HG03342 (cell line): Measurements from ENCODE around the gene PKP4.

Experiments used
- ATAC-seq: cut with Tn5 transposase; IDR thresholded peaks from one replicate; pipeline ENCODE4 v1.9.1; 2021; ENCODE audit warnings: mild to moderate bottlenecking, moderate library complexity; ENCODE audit not compliant: unreplicated experiment

The PKP4 gene

GRCh38 chr2:158495175-158495574 is 38.4 kb downstream of the PKP4 start:
- ATAC-seq = no peak

GRCh38 chr2:158496986-158497385 is 40.2 kb downstream of the PKP4 start:
- no peak for ATAC-seq

GRCh38 chr2:158497486-158497885 is 40.7 kb downstream of the PKP4 start:
- no peak for ATAC-seq

GRCh38 chr2:158498043-158498748 is 41.4 kb downstream of the PKP4 start:
- no peak for ATAC-seq

GRCh38 chr2:158498749-158499136 is 42.0 kb downstream of the PKP4 start:
- ATAC-seq = no peak

- no peak for ATAC-seq
Observed at GRCh38 chr2:158499383-158499782, 42.6 kb downstream of the PKP4 start.

- no peak for ATAC-seq
Observed at GRCh38 chr2:158500333-158500732, 43.6 kb downstream of the PKP4 start.

GRCh38 chr2:158501301-158501700 is 44.5 kb downstream of the PKP4 start:
- no peak for ATAC-seq

GRCh38 chr2:158502974-158503373 is 46.2 kb downstream of the PKP4 start:
- ATAC-seq = no peak

- ATAC-seq = no peak
Observed at GRCh38 chr2:158504088-158504487, 47.3 kb downstream of the PKP4 start.

- no peak for ATAC-seq
Observed at GRCh38 chr2:158505448-158505934, 48.7 kb downstream of the PKP4 start.

GRCh38 chr2:158507141-158507540 is 50.4 kb downstream of the PKP4 start:
- ATAC-seq = no peak

- no peak for ATAC-seq
Observed at GRCh38 chr2:158507679-158508078, 50.9 kb downstream of the PKP4 start.

- no peak for ATAC-seq
Observed at GRCh38 chr2:158509928-158510797, 53.4 kb downstream of the PKP4 start.

- no peak for ATAC-seq
Observed at GRCh38 chr2:158510887-158511286, 54.1 kb downstream of the PKP4 start.

GRCh38 chr2:158511706-158512105 is 55.0 kb downstream of the PKP4 start:
- no peak for ATAC-seq

GRCh38 chr2:158512323-158512722 is 55.6 kb downstream of the PKP4 start:
- ATAC-seq = no peak

- no peak for ATAC-seq
Observed at GRCh38 chr2:158513841-158514240, 57.1 kb downstream of the PKP4 start.

- no peak for ATAC-seq
Observed at GRCh38 chr2:158518084-158518483, 61.3 kb downstream of the PKP4 start.

- ATAC-seq = no peak
Observed at GRCh38 chr2:158519481-158519880, 62.7 kb downstream of the PKP4 start.

GRCh38 chr2:158529379-158530259 is 72.9 kb downstream of the PKP4 start:
- ATAC-seq = no peak
